Bronchial epithelial cell (primary cell): ENCODE measurements around the gene CDK14. TPM values are rescaled to one million over a fixed set of nuclear protein-coding genes. Genes with fewer than 3 reads are reported as not detected.

Experiments used
- DNase-seq: peaks from one replicate; pipeline ENCODE4 v3.0.0-alpha.2; 2010; ENCODE audit warnings: low read depth
- FAIRE-seq: peaks from 2 replicates; lab custom pipeline; 2011; peaks lifted over from hg19 to GRCh38; lab: Jason Lieb, UNC
- H3K27me3 ChIP-seq: 2 replicates; pipeline ENCODE4 v1.5.1; 2011; ENCODE audit warnings: low read length; ENCODE audit not compliant: control insufficient read depth, insufficient read depth
- H3K36me3 ChIP-seq: 2 replicates; pipeline ENCODE4 v1.5.1; 2011; ENCODE audit warnings: low read length; ENCODE audit not compliant: control insufficient read depth, insufficient read depth
- H3K4me3 ChIP-seq: 2 replicates; pipeline ENCODE4 v1.5.1; 2011; ENCODE audit warnings: mild to moderate bottlenecking, low read depth, low read length, control low read depth
- CTCF ChIP-seq: IDR thresholded peaks from 2 replicates; pipeline ENCODE4 v1.5.1; 2011; ENCODE audit warnings: mild to moderate bottlenecking, moderate library complexity, low read length, control low read depth, inconsistent platforms; ENCODE audit not compliant: insufficient read depth, severe bottlenecking
- total RNA-seq: library from RNA; depleted of rRNA; stranded (reverse); fragments of >200 nt; gene quantifications from 2 replicates; pipeline ENCODE4 v1.2.1, GENCODE V29; 2014

The CDK14 gene
- total RNA-seq, 1 donor from 2014 or later, result 8.7 TPM

GRCh38 chr7:90657481-90657880 is 61.4 kb downstream of the CDK14 start:
- no peaks in the 10 kb centered on the region for H3K36me3 ChIP-seq
- DNase-seq (no peak), FAIRE-seq (no peak)
- TF ChIP-seq CTCF, result no peak
- H3K4me3 ChIP-seq, result no peak overlapping the region
- H3K27me3 ChIP-seq, result no peaks in the 10 kb centered on the region

GRCh38 chr7:90660100-90660499 is 64.0 kb downstream of the CDK14 start:
- Histone ChIP-seq H3K27me3 (no peaks in the 10 kb centered on the region), H3K36me3 (no peaks in the 10 kb centered on the region), H3K4me3 (no peak overlapping the region)
- no peak for TF ChIP-seq CTCF
- FAIRE-seq (no peak), DNase-seq (no peak)

GRCh38 chr7:90660819-90661218 is 64.7 kb downstream of the CDK14 start:
- H3K4me3 ChIP-seq, result no peak overlapping the region
- no peaks in the 10 kb centered on the region for H3K27me3 ChIP-seq
- FAIRE-seq (no peak), DNase-seq (peak; percentile 67)
- no peaks in the 10 kb centered on the region for H3K36me3 ChIP-seq
- no peak for TF ChIP-seq CTCF

GRCh38 chr7:90661290-90662151 is 65.4 kb downstream of the CDK14 start:
- no peak for TF ChIP-seq CTCF
- DNase-seq (peak; percentile 94), FAIRE-seq (no peak)
- Histone ChIP-seq H3K4me3 (no peak overlapping the region), H3K36me3 (no peaks in the 10 kb centered on the region), H3K27me3 (no peaks in the 10 kb centered on the region)

GRCh38 chr7:90663176-90663575 is 67.1 kb downstream of the CDK14 start:
- Histone ChIP-seq H3K27me3 (no peaks in the 10 kb centered on the region), H3K4me3 (no peak overlapping the region), H3K36me3 (no peaks in the 10 kb centered on the region)
- no peak for TF ChIP-seq CTCF
- no peak for FAIRE-seq
- DNase-seq, result no peak
